HepG2 (cell line): ENCODE results near the gene LMF2. TPM values are rescaled to one million over a fixed set of nuclear protein-coding genes. Genes with fewer than 3 reads are reported as not detected.
A peak's percentile ranks its signal among the peaks of the same experiment; 100 is the strongest.

Source experiments
- CEBPG ChIP-seq: IDR thresholded peaks from 2 replicates; pipeline ENCODE4 v1.6.1; 2016
- GLI4 ChIP-seq: sonication (generic); formaldehyde crosslinking; IDR thresholded peaks from 2 replicates; pipeline ENCODE4 v1.5.1; 2020; ENCODE audit warnings: missing genetic modification reagents, mild to moderate bottlenecking, moderate library complexity, borderline replicate concordance
- GPN1 ChIP-seq: sonication (generic); formaldehyde crosslinking; IDR thresholded peaks from 2 replicates; pipeline ENCODE4 v1.5.1; 2020; ENCODE audit warnings: missing genetic modification reagents, borderline replicate concordance
- HDAC1 ChIP-seq: sonication (generic); formaldehyde crosslinking; IDR thresholded peaks from 2 replicates; pipeline ENCODE4 v1.5.1; 2020; ENCODE audit warnings: mild to moderate bottlenecking, missing genetic modification reagents
- HES4 ChIP-seq: sonication (generic); formaldehyde crosslinking; IDR thresholded peaks from 2 replicates; pipeline ENCODE4 v1.9.0; 2021; ENCODE audit warnings: mild to moderate bottlenecking, missing genetic modification reagents, borderline replicate concordance
- HNRNPL ChIP-seq: fragments of 200-400 bp; formaldehyde crosslinking; IDR thresholded peaks from 2 replicates; pipeline ENCODE4 v1.6.1; 2017; ENCODE audit warnings: mild to moderate bottlenecking, low read depth, low read length
- HNRNPUL1 ChIP-seq: fragments of 200-400 bp; formaldehyde crosslinking; IDR thresholded peaks from 2 replicates; pipeline ENCODE4 v1.6.1; 2017; ENCODE audit warnings: low read depth, mild to moderate bottlenecking, low read length, moderate library complexity
- KAT2B ChIP-seq: fragments of 150-350 bp; IDR thresholded peaks from 2 replicates; pipeline ENCODE4 v1.6.1; 2014; ENCODE audit warnings: low read depth, low read length, borderline replicate concordance
- MIER2 ChIP-seq: IDR thresholded peaks from 2 replicates; pipeline ENCODE4 v1.6.1; 2016; ENCODE audit warnings: missing biosample characterization, missing genetic modification reagents
- MLLT10 ChIP-seq: sonication (generic); formaldehyde crosslinking; IDR thresholded peaks from 2 replicates; pipeline ENCODE4 v1.4.0; 2020; ENCODE audit warnings: missing genetic modification reagents
- MXD3 ChIP-seq: IDR thresholded peaks from 2 replicates; pipeline ENCODE4 v1.6.1; 2016; ENCODE audit warnings: mild to moderate bottlenecking, missing biosample characterization, missing genetic modification reagents
- PAWR ChIP-seq: sonication (generic); formaldehyde crosslinking; IDR thresholded peaks from 2 replicates; pipeline ENCODE4 v1.4.0; 2020; ENCODE audit warnings: missing genetic modification reagents, mild to moderate bottlenecking, borderline replicate concordance
- PHB2 ChIP-seq: fragments of 450-650 bp; IDR thresholded peaks from 2 replicates; pipeline ENCODE4 v1.6.1; 2018; ENCODE audit not compliant: partially characterized antibody
- SIX1 ChIP-seq: sonication (generic); formaldehyde crosslinking; IDR thresholded peaks from 2 replicates; pipeline ENCODE4 v1.4.0; 2020; ENCODE audit warnings: missing genetic modification reagents, borderline replicate concordance
- SYNCRIP ChIP-seq: fragments of 200-400 bp; formaldehyde crosslinking; IDR thresholded peaks from 2 replicates; pipeline ENCODE4 v1.6.1; 2018; ENCODE audit warnings: mild to moderate bottlenecking, low read depth, low read length; ENCODE audit not compliant: insufficient read depth
- ZFP91 ChIP-seq: sonication (generic); formaldehyde crosslinking; IDR thresholded peaks from 2 replicates; pipeline ENCODE4 v1.9.0; 2022; ENCODE audit warnings: missing genetic modification reagents, mild to moderate bottlenecking, borderline replicate concordance
- ZNF136 ChIP-seq: sonication (generic); formaldehyde crosslinking; IDR thresholded peaks from 2 replicates; pipeline ENCODE4 v1.8.1; 2022; ENCODE audit warnings: low read depth, mild to moderate bottlenecking, moderate library complexity, missing genetic modification reagents
- ZNF263 ChIP-seq: sonication (generic); formaldehyde crosslinking; IDR thresholded peaks from 2 replicates; pipeline ENCODE4 v1.4.0; 2020; ENCODE audit warnings: missing genetic modification reagents
- ZNF354B ChIP-seq: sonication (generic); formaldehyde crosslinking; IDR thresholded peaks from 2 replicates; pipeline ENCODE4 v1.8.0; 2022; ENCODE audit warnings: mild to moderate bottlenecking, missing genetic modification reagents
- ZNF713 ChIP-seq: sonication (generic); formaldehyde crosslinking; IDR thresholded peaks from 2 replicates; pipeline ENCODE4 v1.4.0; 2020; ENCODE audit warnings: mild to moderate bottlenecking, missing genetic modification reagents
- ZNF720 ChIP-seq: sonication (generic); formaldehyde crosslinking; IDR thresholded peaks from 2 replicates; pipeline ENCODE4 v1.4.0; 2020; ENCODE audit warnings: missing genetic modification reagents
- ZSCAN31 ChIP-seq: sonication (generic); formaldehyde crosslinking; IDR thresholded peaks from 2 replicates; pipeline ENCODE4 v1.5.0; 2020; ENCODE audit warnings: low read depth, mild to moderate bottlenecking, missing genetic modification reagents
- polyA plus RNA-seq, 8 experiments: library from polyadenylated mRNA; depleted of rRNA in 3 of 8; stranded (reverse) in 7 of 8; unstranded in 1 of 8; fragments of >200 nt; fragmentation: Illumina TruSeq in 4 of 8; extraction: Trizol in 4 of 8; gene quantifications; 2 replicates each; pipeline versions ENCODE4 v1.2.1 to v1.2.3, GENCODE V29; 2011 to 2016; ENCODE audit warnings: low read depth in 4 of 8, missing spikeins in 1 of 8, mixed read lengths in 1 of 8; ENCODE audit not compliant: insufficient read depth in 1 of 8
- total RNA-seq, 5 experiments: library from RNA; depleted of rRNA; stranded (reverse); fragments of >200 nt; fragmentation: Illumina TruSeq; extraction: Trizol; gene quantifications; 2 replicates each; pipeline ENCODE4 v1.2.3, GENCODE V29; 2016; ENCODE audit warnings: low read depth in 1 of 5
- TF ChIP-seq, protein P1 (sequence below): sonication (generic); formaldehyde crosslinking; IDR thresholded peaks from 2 replicates; pipeline ENCODE4 v1.4.0; 2020; ENCODE audit warnings: mild to moderate bottlenecking, missing genetic modification reagents

The LMF2 gene
- total and polyA plus RNA-seq, 2 of the 13 experiments (the other 11 are each of a cell fraction or from before 2014, with no cell fraction given), result 23.3 to 30.6 TPM

- TF ChIP-seq, protein P1, sequence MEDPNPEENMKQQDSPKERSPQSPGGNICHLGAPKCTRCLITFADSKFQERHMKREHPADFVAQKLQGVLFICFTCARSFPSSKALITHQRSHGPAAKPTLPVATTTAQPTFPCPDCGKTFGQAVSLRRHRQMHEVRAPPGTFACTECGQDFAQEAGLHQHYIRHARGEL, result no peak
- no peak for TF ChIP-seq ZNF713 (CRISPR knock-in tag)
- no peak for TF ChIP-seq HES4 (CRISPR knock-in tag)
- TF ChIP-seq PAWR (CRISPR knock-in tag), result no peak
- no peak for TF ChIP-seq PHB2
- TF ChIP-seq GPN1, result no peak
- no peak for TF ChIP-seq HNRNPL
- no peak for TF ChIP-seq ZSCAN31 (CRISPR knock-in tag)
- no peak for TF ChIP-seq KAT2B
- no peak for TF ChIP-seq ZNF263 (CRISPR knock-in tag)
- TF ChIP-seq HDAC1 (CRISPR knock-in tag), result peak; percentile 56
- no peak for TF ChIP-seq ZNF136 (CRISPR knock-in tag)
- no peak for TF ChIP-seq MIER2 (CRISPR knock-in tag)
- TF ChIP-seq HNRNPUL1, result no peak
- no peak for TF ChIP-seq GLI4 (CRISPR knock-in tag)
- TF ChIP-seq MLLT10, result no peak
- TF ChIP-seq ZFP91 (CRISPR knock-in tag), result no peak; the same call in 1 of the 2 replicates
- no peak for TF ChIP-seq ZNF354B
- TF ChIP-seq SYNCRIP, result no peak
- TF ChIP-seq CEBPG (CRISPR knock-in tag), result no peak
- no peak for TF ChIP-seq ZNF720
- TF ChIP-seq SIX1 (CRISPR knock-in tag), result no peak
- no peak for TF ChIP-seq MXD3 (CRISPR knock-in tag)
Measured at GRCh38 chr22:50507421-50507990, at the start of gene LMF2 (continued).
